Islet of Langerhans (tissue), 1 donor: ENCODE measurements around the gene VTA1.
"Not testable (repeated sequence)": the region's sequence is repeated elsewhere in the genome, so short reads cannot be mapped to it uniquely, and the experiment has no call there.

Experiments
- FAIRE-seq: peaks from one replicate; lab custom pipeline; 2011; peaks lifted over from hg19 to GRCh38; lab: Jason Lieb, UNC

The VTA1 gene

DNA sequence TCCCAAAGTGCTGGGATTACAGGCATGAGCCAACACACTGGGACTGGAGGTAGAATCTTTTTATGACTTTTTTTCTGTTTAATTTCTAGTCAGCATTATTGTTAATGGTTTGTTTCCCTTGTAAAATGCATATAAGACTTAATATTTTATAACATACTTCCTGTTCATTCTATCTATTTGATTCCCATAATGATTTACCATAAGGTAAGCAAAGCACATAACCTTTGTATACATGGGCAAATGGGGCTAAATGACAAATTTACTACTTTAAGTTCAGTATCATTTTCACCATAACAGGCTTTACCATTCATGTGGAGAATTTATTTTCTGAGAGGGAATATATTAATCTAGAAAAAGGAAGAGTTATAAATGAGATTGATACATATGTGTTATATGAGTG lies 24.3 kb downstream of the VTA1 start:
- FAIRE-seq = no peak

DNA sequence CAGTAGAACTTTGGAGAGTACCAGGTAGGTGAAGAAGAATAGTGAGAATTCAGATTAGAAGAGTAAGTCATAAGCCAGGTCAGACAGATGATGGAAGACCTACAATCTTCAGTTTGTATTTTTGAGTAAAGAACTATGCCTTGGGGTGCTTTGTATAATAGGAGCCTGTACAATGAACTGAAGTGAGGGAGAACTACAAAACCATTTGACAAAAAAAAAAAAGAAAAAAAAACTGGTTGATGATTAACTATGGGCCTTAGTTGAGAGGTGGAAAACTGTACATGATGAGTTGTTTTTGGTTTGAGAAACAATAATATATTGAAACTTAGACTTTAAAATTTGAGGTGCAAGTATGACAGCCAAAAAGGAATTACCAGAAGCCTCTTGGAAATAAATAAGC lies 25.7 kb downstream of the VTA1 start:
- FAIRE-seq = no peak

DNA sequence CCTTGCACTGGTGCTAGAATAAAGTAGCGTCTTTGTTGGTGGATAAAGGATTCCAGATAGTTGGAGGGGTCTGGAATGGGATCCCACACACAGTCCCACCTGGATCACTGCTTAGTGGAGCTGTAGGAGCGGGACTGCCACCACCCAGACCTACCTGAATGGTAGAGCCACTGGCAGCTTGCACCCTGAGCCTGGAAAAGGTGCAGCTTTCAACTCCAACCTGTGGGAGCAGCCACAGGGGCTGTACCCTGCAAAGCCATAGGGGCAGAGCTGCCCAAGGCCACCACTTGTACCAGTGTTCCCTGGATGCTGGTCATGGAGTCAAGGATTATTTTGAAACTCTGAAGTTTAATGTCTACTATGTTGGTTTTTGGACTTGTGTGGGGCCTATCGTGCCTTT lies 26.9 kb downstream of the VTA1 start:
- no peak for FAIRE-seq

DNA sequence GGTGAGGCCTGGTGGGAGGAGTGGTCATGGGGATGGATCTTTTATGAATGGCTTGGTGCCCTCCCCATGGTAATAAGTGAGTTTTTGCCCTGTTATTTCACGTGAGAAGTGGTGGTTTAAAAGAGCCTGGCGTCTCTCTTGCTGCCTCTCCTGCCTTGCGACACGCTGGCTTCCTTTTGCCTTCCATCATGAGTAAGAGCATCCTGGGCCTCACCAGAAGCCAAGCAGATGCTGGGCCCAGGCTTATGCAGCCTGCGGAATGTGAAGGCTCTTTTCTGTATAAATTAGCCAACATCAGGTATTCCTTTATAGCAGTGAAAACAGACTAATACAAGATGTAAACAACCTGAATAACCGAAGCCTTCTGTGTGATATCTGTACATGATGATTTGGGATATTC lies 27.6 kb downstream of the VTA1 start:
- FAIRE-seq = no peak

DNA sequence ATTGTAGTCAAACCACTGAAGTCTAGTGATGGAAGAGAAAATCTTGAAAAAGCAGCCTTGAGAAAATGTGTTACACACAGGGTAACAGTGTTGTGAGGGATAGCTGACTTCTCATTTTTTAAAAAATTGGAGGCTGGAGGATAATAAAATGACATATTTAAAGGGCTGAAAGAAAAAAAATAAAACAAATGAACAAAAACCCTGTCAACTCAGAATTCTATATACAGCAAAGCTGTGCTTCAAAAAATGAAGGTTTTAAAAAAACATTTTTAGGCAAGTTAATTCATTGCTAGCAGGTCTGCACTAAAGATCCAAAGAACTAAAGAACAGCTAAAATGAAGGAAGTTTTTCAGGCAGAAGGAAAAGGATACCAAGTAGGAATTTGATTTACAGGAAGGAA lies 31.1 kb downstream of the VTA1 start:
- FAIRE-seq = peak; percentile 86

DNA sequence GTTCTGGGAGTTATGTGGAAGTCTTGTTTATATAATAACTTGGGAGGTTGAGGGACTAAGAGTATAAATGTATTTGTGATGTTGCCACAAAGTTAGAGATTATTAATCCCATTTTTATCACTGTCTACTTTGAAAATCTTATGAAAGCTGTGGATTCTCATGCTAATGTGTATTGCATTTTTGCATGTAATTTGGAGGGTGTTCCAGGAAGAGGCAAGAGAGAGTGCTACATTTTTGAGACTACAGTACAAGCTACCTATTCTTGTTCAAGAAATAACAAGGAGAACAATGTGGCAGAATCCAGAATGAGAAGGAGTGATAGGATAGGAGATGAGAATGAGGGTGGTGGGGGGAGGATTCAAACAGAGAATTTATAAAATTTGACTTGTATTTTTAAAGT lies 34.9 kb downstream of the VTA1 start:
- FAIRE-seq = no peak

DNA sequence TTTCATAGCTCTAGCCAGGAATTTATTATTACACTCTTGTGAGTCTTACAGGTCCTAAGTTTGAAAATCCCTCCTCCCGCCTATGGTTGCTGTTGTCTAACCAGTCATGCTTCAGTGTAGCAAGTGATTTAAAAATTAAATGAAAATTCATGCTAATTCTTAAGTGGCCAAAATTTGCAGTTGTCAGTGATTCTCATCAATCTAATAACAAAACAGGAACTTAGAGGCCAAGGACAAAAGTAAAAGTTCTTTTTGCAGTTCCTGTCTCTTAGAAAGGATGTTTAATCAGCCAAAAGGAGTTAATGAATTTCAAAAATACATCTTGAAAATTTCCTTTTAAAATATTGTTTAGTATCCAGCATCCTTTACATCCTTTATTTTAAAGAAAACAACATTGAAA lies 36.3 kb downstream of the VTA1 start:
- FAIRE-seq = peak; percentile 58

DNA sequence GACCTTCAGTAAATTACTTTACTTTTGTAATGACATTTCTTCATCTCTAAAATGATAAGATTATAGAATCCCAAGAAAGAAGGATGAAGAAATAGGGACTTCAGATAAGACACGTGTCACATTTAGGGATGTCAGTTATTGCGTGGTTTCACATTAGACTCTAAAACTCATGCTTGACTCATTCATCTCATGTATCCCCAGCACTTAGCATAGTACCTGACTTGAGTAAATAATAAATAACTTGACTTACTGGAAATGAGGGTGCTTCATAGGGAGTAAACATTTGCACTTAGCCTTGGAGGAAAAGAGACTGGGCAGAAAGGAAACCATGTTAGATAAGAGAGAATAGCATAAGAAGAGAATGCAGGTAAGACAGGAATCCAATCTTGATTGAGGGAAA lies 37.2 kb downstream of the VTA1 start:
- no peak for FAIRE-seq

DNA sequence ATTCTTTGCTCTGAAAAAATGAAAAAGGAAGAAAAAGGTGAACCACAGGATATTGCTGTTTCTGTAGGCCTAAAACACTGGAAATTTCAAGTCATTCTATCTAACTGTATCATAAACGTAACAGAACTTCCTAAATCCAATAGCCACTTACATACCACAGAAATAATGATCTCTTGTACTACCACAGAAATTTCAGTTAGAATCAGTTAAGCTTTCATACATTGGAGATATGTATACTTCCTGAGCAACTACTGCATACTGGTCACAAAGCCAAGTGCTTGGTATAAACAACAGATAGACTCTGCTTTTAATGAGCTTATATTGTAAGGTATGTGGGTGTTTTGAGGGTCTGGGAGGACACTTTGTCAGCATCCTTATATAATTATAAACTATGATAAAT lies 38.6 kb downstream of the VTA1 start:
- FAIRE-seq = no peak

DNA sequence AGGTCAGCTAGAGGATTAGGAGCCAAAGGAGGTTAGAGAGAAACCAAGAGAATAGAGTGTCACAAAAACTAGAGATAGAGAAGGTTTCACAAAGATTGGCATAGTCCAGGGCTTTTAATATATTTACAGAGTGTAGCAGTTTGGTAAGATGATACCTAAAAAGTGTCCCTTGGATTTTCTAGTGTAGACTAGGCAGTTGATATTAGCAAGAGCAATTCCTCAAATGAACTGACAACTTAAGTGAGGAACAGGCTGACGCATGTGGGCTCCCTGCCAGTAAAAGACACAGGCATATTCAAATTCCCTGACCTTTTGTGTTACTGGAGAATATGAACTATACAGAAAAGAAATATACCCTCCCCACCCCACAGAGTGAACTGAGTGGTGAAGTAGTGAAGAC lies 40.1 kb downstream of the VTA1 start:
- peak; percentile 85 for FAIRE-seq

DNA sequence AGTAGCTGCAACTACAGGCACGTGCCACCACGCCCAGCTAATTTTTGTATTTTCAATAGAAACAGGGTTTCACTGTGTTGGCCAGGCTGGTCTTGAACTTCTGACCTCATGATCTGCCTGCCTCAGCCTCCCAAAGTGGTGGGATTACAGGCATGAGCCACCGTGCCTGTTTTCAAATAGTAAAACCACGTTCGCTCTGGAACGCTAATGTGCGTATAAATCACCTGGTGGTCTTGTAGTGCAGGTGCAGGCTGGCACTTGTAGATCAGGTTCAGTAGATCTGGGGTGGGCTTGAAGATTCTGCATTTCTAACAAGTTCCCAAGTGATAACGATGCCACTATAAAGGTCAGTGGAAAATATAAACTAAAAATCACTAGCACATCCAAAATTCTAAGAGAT lies 41.3 kb downstream of the VTA1 start:
- FAIRE-seq = not testable (repeated sequence)

DNA sequence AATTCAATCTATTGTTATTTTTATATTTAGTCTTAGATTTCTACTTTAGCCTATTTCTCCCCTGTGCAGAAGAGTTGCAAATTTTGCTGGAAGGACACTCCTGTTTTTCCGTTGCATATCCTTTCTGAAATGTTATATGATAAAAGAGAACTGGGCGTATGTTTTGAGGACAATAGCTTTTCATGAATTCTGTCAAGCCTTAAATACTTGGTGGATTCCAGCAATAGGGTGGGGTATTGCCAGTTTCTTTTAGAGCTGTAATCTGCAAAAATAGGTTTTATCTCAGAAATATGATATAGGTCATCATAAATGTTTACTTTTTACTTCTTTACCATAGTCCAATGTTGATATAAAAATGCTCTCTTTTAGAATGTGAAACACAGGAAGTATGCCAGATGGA lies 42.0 kb downstream of the VTA1 start:
- FAIRE-seq = no peak

DNA sequence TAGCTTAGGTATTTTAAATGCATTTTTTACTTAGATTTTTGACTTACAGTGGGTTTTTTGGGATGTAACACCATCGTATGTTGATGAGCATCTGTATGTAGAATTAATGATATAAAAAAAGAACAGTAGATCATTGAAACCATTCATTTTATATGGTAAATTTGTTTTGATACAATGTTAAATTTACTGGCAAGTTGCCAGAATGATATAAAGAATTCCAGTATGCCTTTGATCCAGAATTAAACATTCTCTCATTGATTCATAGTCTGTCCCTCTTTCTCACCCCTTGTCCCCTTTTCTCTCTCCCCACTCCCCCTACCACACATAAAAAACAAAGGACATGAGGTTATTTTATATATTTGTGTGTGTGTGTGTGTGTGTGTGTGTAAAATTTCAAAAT lies 45.3 kb downstream of the VTA1 start:
- no peak for FAIRE-seq

DNA sequence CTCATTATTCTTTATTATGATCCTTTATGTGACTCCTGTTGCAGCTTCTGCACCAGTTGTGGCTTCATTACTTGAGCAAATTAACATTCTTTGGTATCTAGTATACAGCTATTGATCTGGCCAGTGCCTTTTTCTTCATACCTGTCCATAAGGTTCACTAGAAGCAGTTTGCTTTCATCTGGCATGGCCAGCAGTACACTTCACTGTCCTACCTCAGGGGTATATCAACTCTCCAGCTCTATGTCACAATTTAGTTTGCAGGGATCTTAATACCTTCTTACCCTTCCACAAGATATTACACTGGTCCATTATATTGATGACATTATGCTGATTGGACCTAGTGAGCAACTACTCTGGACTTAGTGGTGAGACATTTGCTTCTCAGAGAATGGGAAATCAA lies 46.6 kb downstream of the VTA1 start:
- FAIRE-seq = no peak

DNA sequence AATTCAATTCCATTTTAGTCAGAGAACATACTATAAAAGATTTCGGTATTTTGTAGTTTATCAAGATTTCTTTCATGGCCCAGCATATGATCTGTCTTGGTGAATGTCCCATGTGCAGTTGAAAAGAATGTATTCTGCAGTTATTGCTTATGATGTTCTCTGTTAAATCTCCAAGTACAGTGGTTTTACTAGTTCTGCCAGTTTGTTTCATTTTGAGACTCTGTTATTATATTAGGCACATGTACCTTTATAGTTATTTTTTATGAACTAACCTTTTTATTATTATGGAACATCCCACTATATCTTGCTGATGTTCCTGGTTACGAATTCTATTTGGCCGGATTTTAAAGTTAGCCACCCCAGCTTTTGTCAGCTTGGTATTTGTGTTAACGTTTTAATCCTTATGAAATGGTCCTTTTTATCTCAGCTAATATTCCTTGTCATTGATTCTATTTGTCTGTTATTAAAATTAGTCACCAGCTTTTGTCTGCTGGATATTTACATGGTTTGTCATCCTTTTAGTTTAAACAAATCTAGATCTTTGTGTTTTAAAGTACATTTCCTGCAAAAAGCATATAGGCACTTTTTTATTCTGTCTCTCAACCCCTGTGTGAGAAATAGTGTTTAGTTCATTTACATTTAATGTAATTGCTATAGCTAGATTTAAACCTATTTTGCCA lies 48.9 kb downstream of the VTA1 start:
- no peak for FAIRE-seq

DNA sequence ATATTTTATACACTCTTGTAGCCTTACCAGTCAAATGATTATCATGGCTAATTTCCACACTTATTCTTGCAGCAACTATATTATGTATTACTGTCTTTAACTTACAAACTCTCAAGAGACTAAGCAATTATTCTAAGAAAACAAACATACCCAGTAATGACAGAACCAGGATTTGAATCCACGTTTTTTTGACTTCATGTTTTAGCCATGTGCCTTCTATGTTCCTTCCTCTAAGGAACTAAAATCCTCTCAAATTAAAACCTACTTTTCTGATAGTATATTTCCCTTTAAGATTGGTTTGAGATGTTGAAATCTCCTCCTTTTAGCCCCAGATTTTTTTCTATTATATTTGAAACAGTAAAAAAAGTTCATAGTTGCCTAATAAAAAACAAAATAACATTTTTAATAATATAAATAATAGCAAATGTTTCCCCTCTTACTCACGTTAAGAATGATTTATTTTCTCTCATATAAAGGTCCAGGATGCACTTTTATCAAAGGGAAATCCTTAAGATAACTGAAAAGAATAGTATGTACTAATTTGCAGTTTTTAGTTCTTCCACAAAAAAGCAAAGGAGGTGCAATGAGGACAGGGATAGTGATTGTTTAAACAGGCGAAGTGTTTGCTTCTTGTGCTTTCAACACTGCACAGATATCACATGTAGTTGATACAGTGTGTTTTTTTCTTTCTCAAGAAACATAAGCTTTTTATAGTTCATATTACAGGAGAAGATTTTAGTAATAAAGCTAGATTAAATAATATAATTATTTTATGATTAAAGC lies 54.0 kb downstream of the VTA1 start:
- FAIRE-seq = no peak

DNA sequence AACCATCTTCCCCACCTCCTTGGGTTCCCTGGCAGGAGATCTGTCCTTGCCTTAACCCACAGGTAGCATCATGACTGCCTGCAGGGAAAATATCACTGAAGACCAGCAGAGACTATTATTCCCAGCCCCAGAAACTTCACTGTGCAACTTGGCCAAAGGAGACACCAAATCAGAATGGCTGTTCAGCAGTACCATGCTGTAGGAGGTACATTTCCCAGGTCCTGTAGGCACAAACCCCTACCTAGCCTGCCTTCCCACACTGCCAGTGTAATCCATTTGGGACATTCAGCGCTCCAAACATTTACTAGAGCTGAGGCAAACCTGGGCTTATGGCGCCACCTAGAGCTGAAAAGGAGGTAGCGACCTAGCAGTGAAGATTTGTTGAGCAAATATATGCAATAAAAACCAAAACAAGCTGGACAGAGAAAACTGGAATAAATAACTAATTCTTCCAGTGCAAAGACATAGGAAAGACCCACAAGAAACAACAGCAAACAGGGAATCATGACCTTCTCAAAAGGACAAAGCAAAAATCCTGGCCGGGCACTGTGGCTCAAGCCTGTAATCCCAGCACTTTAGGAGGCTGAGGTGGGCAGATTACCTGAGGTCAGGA lies 60.3 kb downstream of the VTA1 start:
- FAIRE-seq = no peak

DNA sequence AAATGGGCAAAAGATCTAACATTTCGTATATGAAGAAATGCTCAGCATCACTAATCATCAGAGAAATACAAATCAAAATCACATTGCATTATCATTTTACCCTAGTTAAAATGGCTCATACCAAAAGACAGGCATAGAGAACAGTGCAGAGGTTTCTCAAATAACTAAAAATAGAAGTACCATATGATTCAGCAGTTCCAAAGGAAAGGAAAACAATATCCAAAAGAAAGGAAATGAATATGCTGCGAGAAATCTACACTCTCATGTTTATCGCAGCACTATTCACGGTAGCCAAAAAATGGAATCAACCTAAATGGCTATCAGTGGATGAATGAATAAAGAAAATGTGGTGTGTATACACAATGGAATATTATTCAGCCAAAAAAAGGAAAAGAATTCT lies 63.5 kb downstream of the VTA1 start:
- no peak for FAIRE-seq

DNA sequence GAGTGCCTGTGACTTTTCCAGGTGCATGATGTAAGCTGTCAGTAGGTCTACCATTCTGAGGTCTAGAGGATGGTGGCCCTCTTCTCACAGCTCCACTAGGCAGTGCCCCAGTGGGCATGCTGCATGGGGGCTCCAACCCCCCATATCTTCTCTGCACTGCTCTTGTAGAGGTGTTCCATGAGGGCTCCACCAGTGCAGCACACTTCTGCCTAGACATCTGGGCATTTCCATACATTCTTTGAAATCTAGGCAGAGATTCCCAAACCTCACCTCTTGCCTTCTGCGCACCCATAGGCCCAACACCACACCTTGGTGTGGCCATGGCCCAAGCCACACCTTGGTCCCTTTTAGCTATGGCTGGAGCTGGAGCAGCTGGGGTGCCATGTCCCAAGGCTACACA lies 66.3 kb downstream of the VTA1 start:
- no peak for FAIRE-seq

DNA sequence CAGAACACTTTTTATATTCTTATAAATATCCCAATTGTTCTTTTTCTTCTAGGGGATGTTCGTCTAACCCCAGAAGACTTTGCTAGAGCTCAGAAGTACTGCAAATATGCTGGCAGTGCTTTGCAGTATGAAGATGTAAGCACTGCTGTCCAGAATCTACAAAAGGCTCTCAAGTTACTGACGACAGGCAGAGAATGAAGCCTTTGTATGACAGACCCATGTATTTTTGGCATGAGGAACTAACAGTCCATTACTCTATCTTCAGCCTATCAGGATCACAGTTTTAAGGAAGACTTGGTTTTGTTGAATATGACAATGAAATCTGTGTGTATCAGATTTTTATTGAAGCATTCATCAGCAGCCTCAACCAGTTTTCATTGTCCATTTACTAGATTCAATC lies 71.4 kb downstream of the VTA1 start:
- no peak for FAIRE-seq

DNA sequence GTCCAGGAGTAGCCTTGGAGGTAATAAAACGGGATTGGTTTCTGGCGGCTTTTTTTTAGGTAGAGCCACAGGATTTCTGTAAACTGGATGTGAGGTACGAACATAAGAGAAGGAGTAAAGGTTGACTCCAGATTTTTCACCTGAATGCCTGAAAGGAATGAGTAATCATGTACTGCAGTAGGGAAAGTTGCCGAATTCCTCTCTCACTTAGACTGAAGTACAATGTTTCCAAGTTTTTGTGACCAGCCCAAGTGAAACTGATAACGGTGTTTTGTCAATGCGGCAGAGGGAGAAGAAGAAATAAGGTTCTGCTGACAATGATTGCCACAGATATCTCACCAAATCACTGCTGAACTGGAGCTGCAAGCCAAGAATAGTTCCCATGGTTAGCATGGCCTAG lies 75.0 kb downstream of the VTA1 start:
- no peak for FAIRE-seq

DNA sequence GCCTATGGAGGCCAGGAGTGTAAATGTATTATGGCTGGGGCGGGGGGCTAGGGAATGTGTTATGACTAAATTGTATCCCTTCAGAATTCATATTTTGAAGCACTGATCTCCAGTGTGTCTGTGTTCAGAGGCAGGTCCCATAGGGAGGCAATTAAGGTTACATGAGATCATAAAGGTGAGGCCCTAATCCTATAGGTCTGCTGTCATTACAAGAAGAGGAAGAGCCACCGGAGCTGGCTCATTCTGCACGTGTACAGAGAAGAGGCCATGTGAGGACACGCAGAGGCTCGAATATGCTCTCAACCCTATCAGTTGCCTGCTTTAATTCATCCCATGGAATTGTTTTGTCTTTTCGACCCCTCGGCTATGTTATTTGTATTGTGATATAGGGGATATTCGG lies 76.9 kb downstream of the VTA1 start:
- no peak for FAIRE-seq

DNA sequence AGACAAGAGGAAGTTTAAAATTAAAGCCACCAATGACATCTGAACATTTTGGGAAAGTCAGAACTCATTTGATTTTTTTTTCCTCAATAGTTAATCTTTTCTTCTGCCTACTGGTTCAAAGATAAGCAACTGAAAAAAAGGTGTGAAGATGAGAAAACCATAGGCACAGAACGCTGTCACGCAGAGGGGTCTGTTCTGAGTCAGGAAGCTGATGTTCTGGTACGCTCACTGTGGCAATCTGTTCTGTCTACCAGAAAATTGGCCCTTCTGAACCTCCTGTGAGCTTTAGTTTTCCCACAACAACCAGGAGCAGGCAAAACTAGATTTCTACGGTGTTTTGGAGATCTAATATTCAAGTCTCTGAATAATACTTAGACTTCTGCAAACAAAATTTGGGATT lies 78.1 kb downstream of the VTA1 start:
- peak; percentile 17 for FAIRE-seq

DNA sequence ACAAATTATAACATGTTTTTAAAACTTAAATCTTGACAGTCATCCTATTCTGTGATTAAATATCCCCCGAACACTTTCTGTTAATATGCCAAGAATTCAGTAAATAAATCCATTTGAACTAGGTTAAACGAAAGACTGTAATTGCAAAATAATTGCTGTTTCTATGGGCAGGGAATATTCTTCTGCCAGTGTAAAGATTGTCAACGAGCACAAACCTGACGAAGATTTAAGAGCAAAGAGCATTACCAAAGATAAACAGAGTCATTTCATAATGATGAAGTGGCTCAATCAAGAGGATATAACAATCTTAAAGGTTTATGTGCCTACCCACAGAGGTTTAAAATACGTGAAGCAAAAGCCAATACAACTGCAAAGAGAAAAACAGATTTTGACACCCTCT lies 78.5 kb downstream of the VTA1 start:
- FAIRE-seq = peak; percentile 17
